Esophagus squamous epithelium (tissue), 4 donors: Measurements from ENCODE around the gene MNDA.

ENCODE experiments used
- POLR2A ChIP-seq, 4 donors: fragments of 450-650 bp; IDR thresholded peaks; one replicate each; pipeline ENCODE4 v1.6.1; 2017; ENCODE audit warnings: antibody characterized with exemption in 4 of 4, mild to moderate bottlenecking in 4 of 4, moderate library complexity in 3 of 4
- TF ChIP-seq, protein P1 (sequence below), 6 experiments: fragments of 450-650 bp in 4 of 6; fragments of 200-600 bp in 2 of 6; sonication (generic) in 2 of 6; IDR thresholded peaks; one replicate each; pipeline ENCODE4 v1.5.1; 2016 to 2019; ENCODE audit warnings: antibody characterized with exemption in 6 of 6, mild to moderate bottlenecking in 4 of 6, moderate library complexity in 4 of 6

DNA sequence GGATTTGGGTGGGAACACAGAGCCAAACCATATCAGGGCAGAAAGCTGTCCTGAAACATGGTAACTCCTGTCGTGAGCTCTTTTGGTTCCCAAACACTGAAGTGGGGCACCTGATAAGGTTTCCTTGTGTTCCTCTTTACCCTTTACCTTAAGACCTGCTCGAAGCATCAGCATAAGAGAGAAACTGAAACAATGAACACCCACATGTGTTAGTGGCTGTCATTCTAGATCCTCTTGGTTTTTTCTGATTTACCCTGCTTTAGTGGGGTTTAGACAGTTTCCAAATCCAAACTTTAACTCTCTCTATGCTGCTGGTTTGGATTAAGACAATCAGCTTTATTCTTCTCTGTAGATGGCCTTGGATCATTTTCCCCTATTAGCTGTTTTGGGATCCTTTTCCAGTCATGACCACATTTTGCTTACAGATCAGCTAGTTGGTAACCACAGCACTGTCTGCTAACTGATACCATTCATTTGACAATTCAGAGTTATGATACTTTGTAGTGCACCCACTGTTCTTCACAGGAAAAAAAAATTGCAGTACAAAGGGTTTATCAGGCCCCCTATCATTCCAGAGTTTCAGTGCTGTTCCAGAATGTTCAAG lies 975 bp upstream of the MNDA start:
- TF ChIP-seq, protein P1, sequence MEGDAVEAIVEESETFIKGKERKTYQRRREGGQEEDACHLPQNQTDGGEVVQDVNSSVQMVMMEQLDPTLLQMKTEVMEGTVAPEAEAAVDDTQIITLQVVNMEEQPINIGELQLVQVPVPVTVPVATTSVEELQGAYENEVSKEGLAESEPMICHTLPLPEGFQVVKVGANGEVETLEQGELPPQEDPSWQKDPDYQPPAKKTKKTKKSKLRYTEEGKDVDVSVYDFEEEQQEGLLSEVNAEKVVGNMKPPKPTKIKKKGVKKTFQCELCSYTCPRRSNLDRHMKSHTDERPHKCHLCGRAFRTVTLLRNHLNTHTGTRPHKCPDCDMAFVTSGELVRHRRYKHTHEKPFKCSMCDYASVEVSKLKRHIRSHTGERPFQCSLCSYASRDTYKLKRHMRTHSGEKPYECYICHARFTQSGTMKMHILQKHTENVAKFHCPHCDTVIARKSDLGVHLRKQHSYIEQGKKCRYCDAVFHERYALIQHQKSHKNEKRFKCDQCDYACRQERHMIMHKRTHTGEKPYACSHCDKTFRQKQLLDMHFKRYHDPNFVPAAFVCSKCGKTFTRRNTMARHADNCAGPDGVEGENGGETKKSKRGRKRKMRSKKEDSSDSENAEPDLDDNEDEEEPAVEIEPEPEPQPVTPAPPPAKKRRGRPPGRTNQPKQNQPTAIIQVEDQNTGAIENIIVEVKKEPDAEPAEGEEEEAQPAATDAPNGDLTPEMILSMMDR (IDR thresholded peaks at IDR 0.05): no peak
- no peak for TF ChIP-seq POLR2A (IDR thresholded peaks at IDR 0.05)
